Rectal smooth muscle tissue (tissue), 1 donor: ENCODE results near the gene RUVBL2.
"Not testable (repeated sequence)": the region's sequence is repeated elsewhere in the genome, so short reads cannot be mapped to it uniquely, and the experiment has no call there.

ENCODE experiments used
- H3K27ac ChIP-seq: one replicate; pipeline ENCODE4 v1.7.0; 2013; ENCODE audit warnings: low read depth, low read length, inconsistent platforms
- H3K27me3 ChIP-seq: one replicate; pipeline ENCODE4 v1.7.0; 2013; ENCODE audit warnings: low read length; ENCODE audit not compliant: control insufficient read depth, insufficient read depth
- H3K36me3 ChIP-seq: one replicate; pipeline ENCODE4 v1.7.0; 2013; ENCODE audit warnings: low read length; ENCODE audit not compliant: control insufficient read depth, insufficient read depth
- H3K4me1 ChIP-seq: one replicate; pipeline ENCODE4 v1.7.0; 2013; ENCODE audit warnings: low read length; ENCODE audit not compliant: control insufficient read depth, insufficient read depth
- H3K4me3 ChIP-seq: one replicate; pipeline ENCODE4 v1.7.0; 2013; ENCODE audit warnings: low read length
- H3K9ac ChIP-seq: one replicate; pipeline ENCODE4 v1.7.0; 2013; ENCODE audit warnings: low read length

Gene RUVBL2

DNA sequence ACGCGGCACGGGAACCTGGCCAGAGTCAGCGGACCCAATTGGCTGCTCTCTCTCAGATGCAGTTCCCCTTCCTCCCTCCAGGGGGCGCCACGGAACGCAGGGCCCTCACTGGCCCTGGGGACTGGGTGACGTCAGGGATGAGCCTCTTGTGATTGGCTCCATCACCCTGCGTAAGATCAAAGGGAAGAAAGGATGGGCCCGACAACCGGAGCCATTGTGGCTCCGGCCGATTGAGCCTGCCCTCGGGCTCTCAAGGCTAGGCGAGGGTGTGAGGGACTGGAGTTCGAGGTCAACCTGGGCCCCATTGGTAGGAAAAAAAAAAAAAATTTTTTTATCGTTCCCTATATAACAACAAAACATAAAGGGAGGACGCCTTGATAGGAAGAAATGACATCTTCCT is 43.1 kb downstream of the RUVBL2 start, which contains the start of gene CGB1:
TSS of gene CGB1 (minus strand) at position 81 of the 400 bp plus-strand sequence. CDS start 184 bp downstream, outside the sequence.
- H3K36me3 ChIP-seq, H3K27ac ChIP-seq, H3K4me3 ChIP-seq, H3K4me1 ChIP-seq, H3K9ac ChIP-seq, H3K27me3 ChIP-seq: not testable (repeated sequence)

DNA sequence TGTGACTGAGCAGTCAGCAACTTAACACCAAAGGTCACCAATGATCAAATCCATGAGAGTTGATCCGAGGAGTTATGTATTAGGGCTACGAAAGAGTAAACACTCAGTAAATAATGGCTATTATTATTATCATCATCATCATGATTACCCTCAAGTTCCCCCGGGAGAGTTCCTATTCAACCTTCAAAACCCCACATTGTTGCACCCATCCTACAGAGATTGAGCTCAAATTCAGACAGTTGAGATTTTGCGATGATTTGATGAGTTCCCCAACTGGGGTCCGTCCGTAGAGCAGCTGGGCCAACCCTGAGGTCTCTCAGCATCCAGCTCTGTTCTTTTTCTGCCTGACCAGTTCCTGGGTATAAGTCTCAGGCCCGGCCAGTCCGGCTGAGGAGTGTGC is 44.4 kb downstream of the RUVBL2 start:
- not testable (repeated sequence) for H3K4me1 ChIP-seq, H3K9ac ChIP-seq, H3K27me3 ChIP-seq, H3K4me3 ChIP-seq, H3K36me3 ChIP-seq, H3K27ac ChIP-seq

DNA sequence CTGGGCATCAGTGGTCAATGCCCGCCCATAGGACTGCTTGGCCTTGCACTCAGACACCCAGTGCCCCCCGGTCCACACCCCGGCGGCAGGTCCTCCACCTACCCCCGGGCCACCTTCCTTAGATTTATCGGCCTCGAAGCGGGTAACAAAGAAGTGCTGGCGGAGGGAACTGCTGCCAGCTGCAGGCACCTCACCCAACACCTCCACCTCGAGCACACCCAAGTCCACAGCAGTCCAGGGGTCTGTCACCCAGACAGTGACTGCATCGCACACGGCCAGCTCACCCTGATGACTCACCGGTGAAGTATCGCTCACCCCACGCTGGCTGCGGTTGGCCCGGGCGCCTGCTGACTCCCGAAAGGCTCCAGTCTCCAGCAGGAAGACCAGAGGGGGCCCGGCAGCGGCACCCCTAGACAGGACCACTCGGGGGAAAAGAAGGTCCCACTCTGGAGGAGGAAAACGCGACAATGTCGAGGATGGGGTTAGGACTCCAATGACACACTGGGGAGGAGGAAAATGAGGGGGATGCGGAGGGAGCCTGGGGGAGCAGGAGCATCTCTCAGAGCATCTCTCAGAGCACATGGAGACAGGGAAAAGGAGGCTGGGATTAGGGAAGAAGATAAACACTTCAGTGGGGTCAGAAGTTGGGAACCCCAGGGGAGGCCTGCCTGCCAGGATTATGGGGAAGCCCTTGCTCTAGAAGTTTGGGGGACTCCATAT is 45.0 kb downstream of the RUVBL2 start:
- H3K27ac ChIP-seq, H3K27me3 ChIP-seq, H3K4me1 ChIP-seq, H3K36me3 ChIP-seq, H3K4me3 ChIP-seq, H3K9ac ChIP-seq: not testable (repeated sequence)

DNA sequence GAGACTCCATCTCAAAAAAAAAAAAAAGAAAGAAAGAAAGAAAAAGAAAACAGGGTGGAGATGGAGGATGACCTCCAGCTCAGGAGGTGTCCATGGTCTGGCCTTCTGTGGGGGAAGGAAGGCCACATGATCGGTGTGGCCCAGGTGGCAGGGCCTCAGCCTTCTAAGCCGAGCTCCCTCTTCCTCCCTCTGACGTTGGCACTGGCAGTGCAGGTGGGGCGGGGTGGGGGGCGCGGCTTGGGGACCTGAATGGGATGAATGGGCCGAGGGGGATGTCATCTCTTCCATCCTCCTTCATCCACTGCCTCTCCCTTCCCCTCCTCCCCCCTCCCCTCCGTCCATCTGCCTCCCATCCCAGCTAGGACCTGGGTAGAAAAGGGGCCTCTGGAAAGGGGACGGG is 46.0 kb downstream of the RUVBL2 start:
- not testable (repeated sequence) for H3K9ac ChIP-seq, H3K36me3 ChIP-seq, H3K4me1 ChIP-seq, H3K27ac ChIP-seq, H3K4me3 ChIP-seq, H3K27me3 ChIP-seq

DNA sequence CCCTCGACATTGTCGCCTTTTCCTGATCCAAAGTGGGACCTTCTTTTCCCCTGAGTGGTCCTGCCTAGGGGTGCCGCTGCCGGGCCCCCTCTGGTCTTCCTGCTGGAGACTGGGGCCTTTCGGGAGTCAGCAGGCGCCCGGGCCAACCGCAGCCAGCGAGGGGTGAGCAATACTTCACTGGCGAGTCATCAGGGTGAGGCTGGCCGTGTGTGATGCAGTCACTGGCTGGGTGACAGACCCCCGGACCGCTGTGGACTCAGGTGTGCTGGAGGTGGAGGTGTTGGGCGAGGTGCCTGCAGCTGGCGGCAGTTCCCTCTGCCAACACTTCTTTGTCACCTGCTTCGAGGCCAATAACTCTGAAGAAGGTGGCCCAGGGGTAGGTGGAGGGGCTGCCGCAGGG is 48.5 kb downstream of the RUVBL2 start:
- Histone ChIP-seq H3K4me1 (no peaks in the 10 kb centered on the region), H3K27me3 (no peaks in the 10 kb centered on the region), H3K9ac (no peak overlapping the region), H3K27ac (no peak overlapping the region), H3K36me3 (no peaks in the 10 kb centered on the region), H3K4me3 (no peak overlapping the region)

DNA sequence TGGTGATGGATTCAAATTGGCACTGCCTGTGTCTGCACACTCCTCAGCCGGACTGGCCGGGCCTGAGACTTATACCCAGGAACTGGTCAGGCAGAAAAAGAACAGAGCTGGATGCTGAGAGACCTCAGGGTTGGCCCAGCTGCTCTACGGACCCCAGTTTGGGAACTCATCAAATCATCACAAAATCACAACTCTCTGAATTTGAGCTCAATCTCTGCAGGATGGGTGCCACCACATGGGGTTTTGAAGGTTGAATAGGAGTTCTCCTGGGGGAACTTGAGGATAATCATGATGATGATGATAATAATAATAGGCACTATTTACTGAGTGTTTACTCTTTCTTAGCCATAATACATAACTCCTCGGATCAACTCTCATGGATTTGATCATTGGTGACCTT is 49.0 kb downstream of the RUVBL2 start:
- not testable (repeated sequence) for H3K9ac ChIP-seq, H3K4me3 ChIP-seq, H3K4me1 ChIP-seq, H3K36me3 ChIP-seq, H3K27ac ChIP-seq, H3K27me3 ChIP-seq

DNA sequence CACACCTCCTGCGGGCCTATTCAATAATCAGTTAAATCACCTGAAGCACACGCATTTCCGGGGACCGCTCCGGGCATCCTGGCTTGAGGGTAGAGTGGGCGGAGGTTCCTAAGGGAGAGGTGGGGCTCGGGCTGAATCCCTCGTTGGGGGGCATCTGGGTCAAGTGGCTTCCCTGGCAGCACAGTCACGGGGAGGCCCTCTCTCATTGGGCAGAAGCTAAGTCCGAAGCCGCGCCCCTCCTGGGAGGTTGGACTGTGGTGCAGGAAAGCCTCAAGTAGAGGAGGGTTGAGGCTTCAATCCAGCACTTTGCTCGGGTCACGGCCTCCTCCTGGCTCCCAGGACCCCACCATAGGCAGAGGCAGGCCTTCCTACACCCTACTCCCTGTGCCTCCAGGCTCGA is 49.9 kb downstream of the RUVBL2 start, which contains the start of gene CGB5:
TSS of gene CGB5 (plus strand) at position 301 of the 400 bp plus-strand sequence. CDS start 362 bp downstream, outside the sequence.
- not testable (repeated sequence) for H3K36me3 ChIP-seq, H3K4me1 ChIP-seq, H3K27ac ChIP-seq, H3K27me3 ChIP-seq, H3K4me3 ChIP-seq, H3K9ac ChIP-seq

DNA sequence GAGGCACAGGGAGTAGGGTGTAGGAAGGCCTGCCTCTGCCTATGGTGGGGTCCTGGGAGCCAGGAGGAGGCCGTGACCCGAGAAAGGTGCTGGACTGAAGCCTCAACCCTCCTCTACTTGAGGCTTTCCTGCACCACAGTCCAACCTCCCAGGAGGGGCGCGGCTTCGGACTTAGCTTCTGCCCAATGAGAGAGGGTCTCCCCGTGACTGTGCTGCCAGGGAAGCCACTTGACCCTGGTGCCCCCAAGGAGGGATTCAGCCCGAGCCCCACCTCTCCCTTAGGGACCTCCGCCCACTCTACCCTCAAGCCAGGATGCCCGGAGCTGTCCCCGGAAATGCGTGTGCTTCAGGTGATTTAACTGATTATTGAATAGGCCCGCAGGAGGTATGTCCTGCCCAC is 55.3 kb downstream of the RUVBL2 start, which contains the start of gene CGB8:
TSS of gene CGB8 (minus strand) at position 101 of the 400 bp plus-strand sequence. CDS start 372 bp downstream, outside the sequence.
- H3K36me3 ChIP-seq, H3K4me1 ChIP-seq, H3K4me3 ChIP-seq, H3K9ac ChIP-seq, H3K27ac ChIP-seq, H3K27me3 ChIP-seq: not testable (repeated sequence)

DNA sequence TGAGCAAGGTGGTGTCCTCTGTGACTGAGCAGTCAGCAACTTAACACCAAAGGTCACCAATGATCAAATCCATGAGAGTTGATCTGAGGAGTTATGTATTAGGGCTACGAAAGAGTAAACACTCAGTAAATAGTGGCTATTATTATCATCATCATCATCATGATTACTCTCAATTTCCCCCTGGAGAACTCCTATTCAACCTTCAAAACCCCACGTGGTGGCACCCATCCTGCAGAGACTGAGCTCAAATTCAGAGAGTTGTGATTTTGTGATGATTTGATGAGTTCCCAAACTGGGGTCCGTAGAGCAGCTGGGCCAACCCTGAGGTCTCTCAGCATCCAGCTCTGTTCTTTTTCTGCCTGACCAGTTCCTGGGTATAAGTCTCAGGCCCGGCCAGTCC is 56.1 kb downstream of the RUVBL2 start:
- not testable (repeated sequence) for H3K4me3 ChIP-seq, H3K27ac ChIP-seq, H3K36me3 ChIP-seq, H3K27me3 ChIP-seq, H3K4me1 ChIP-seq, H3K9ac ChIP-seq

DNA sequence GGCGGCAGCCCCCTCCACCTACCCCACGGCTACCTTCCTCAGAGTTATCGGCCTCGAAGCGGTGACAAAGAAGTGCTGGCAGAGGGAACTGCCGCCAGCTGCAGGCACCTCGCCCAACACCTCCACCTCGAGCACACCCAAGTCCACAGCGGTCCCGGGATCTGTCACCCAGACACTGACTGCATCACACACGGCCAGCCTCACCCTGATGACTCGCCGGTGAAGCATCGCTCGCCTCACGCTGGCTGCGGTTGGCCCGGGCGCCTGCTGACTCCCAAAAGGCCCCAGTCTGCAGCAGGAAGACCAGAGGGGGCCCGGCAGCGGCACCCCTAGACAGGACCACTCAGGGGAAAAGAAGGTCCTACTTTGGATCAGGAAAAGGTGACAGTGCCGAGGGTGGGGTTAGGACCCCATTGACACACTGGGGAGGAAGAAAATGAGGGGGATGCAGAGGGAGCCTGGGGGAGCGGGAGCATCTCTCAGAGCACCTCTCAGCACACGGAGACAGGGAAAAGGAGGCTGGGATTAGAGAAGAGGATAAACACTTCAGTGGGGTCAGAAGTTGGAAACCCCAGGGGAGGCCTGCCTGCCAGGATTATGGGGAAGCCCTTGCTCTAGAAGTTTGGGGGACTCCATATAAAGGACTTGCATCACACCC is 56.8 kb downstream of the RUVBL2 start:
- not testable (repeated sequence) for H3K36me3 ChIP-seq, H3K9ac ChIP-seq, H3K4me3 ChIP-seq, H3K27me3 ChIP-seq, H3K4me1 ChIP-seq, H3K27ac ChIP-seq

DNA sequence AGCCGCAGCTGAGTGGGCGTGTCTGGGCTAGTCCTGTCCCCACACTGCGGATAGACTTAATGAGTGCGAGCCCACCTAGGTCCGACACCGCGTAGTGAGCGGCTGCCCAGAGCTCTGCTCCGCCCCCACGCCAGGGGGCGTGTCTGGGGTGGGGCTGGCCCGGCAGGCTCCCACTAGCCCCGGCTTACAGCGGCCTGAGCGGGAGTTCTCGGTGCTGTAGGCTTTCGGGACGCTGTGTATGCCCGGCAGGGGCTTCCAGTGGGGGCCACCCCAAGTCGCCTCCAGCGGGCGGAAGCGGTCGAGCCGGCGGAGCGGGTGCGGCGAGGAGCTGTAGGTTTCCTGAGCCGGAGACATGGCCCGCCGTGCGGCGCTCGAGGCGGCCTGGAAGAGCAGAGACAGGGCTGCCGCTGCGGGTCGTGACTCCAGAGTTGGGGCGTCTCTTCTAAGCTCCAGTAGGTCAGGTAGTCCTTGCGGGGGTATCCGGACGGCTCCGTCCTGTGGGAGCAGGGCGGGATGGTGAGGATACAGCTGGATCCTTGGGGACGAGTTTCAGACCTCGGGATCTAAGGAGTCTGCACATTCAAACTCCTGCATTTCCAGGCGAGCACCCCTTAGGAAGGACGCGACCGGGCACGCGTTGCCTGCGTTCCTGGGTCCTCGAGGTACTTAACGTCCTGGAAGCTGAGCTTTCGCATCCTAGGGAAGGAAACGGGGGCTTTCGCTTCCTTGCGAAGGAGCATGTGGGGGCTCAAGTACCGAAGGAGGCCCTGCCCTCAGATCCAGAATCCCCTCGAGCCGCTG is 62.6 kb downstream of the RUVBL2 start:
- Histone ChIP-seq H3K4me1 (no peaks in the 10 kb centered on the region), H3K27ac (no peak overlapping the region), H3K36me3 (no peaks in the 10 kb centered on the region), H3K27me3 (peaks cover 20% of the 10 kb centered on the region), H3K9ac (no peak overlapping the region), H3K4me3 (peak overlapping the region; percentile 73)

DNA sequence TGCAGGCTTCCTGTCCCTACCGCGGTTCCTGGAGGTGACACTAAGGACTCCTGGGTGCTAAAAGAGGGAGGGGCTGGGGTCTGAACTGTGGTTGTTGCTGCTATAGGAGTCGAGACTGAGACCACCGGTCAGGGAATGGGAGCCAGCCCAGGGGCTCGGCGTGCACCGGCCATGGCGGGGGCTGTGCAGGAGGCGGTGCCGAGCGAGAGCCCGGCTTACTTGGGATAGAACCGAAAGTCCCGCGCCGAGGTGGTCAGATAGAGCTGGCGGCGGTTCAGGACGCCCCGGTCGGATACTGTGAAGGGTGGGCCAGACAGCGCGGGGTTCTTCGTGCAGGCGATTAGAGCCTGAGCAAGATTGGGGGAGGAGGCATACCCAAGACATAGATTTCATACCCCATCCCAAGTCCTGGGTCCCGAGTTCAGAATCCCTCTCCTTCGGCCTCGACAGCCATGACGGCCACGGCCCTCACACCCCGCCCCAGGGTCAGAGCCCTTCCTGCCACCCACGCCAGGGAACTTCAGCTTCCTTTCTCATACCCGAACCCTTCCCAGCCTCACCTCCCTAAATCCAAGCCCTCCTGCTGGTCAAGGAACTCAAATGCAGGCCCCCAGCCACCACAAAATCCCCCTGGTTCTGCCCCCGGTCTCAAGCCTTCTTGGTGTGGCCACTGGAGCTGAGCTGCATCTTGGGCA is 63.4 kb downstream of the RUVBL2 start:
- not testable (repeated sequence) for H3K27ac ChIP-seq, H3K36me3 ChIP-seq, H3K9ac ChIP-seq, H3K4me1 ChIP-seq
- H3K4me3 ChIP-seq: peak overlapping the region; percentile 73
- peaks cover 20% of the 10 kb centered on the region for H3K27me3 ChIP-seq
